ENCODE measurements around the gene GTF2A1.

GTF2A1 gene

GRCh38 chr14:81127785-81128184 is 93.0 kb downstream of the GTF2A1 start:
- DNase-seq, result no peak

- no peak for DNase-seq
Observed at GRCh38 chr14:81125536-81125935, 95.2 kb downstream of the GTF2A1 start.
